Fibroblast of skin of back (primary cell): Measurements from ENCODE around the gene RNF43. TPM values are rescaled to one million over a fixed set of nuclear protein-coding genes. Genes with fewer than 3 reads are reported as not detected.

Source experiments
- DNase-seq: peaks from one replicate; pipeline ENCODE4 v3.0.0-alpha.2; 2013
- polyA plus RNA-seq, 2 experiments: library from polyadenylated mRNA; unstranded; fragments of 120-200 nt; gene quantifications; one replicate each; pipeline ENCODE4 v1.2.1, GENCODE V29; 2013; ENCODE audit not compliant: insufficient read length in 2 of 2

The RNF43 gene
- polyA plus RNA-seq (2013, experiment 1 of 2; ENCODE audit: insufficient read length) = 0.05 TPM
- polyA plus RNA-seq (2013, experiment 2 of 2; ENCODE audit: insufficient read length) = not detected

DNA sequence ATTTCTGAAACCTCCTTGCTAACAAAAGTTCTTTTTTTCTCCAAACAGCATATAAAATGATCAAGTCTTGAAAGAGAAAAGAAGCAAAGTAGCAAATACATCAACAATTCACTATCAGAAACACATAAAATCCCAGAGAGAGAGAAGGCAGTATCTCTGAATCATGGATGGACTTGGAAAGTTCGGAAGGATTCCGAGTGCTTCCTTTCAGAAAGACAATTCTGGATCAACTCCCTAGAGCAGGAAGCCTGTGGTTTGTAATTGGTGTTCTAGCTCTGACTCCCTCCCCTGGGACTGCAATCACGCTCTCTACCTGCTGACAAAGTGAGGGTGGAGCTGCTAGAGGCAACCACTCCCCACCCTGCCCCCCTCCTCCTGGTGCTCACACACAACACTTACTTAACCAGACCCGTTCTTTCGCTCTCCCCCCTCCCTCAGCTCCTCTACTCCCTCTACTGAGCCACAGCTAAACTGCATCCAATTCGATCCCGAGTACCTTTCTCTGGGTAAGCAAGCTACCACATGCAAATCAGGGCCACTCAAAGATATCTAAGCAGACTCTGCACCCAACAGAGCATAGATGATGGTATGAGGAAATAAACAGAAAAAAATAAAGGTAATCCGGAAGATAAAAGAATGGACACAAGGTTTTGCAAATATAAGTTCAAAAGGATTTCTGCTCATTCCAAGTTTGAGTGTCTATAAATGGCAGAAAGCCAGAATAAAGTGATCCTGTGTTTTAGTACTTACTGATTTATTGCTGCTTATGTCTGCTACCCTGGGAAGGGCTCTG, at the start of gene RNF43:
RNF43 (minus strand) TSS at position 235 of the 793 bp plus-strand sequence. CDS start 1,957 bp downstream, outside the sequence.
- peak; percentile 79 for DNase-seq

GRCh38 chr17:58455491-58455890, 38.2 kb upstream of the RNF43 start:
- no peak for DNase-seq

DNA sequence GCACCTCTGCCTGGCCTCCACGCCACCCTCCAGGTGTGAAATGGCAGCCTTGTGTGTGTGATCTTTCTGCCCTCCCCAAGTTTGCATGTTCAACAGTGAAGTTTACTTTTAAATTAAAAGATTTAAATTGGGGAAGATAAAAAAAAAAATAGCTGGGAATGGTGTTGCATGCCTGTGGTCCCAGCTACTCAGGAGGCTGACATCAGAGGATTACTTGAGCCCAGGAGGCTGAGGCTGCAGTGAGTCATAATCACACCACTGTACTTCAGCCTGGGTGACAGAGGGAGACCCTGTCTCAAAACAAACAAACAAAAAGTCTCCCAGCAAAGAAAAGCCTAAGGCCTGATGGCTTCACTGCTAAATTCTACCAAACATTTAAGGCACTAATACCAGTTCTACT, 35.4 kb upstream of the RNF43 start:
- peak; percentile 27 for DNase-seq

GRCh38 chr17:58447039-58447975, 30.0 kb upstream of the RNF43 start:
- peak; percentile 74 for DNase-seq

DNA sequence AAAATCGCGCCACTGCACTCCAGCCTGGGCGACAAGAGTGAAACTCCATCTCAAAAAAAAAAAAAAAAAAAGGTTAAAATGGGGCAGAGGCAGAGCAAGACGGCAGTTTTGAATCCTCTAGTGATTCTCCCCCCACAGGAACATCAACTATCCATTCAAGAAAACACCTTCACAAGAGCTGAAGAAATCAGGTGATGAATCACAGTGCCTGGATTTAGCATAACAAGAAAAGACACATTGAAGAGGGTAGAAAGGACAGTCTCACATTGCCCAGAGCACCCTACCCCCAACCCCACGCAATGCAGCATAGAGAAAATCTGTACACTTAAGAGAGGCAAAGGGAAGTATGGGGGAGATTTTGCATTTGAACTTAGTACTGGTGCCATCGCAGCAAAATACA, 28.8 kb upstream of the RNF43 start:
- DNase-seq = no peak

GRCh38 chr17:58436805-58437239, 19.5 kb upstream of the RNF43 start:
- DNase-seq = no peak

DNA sequence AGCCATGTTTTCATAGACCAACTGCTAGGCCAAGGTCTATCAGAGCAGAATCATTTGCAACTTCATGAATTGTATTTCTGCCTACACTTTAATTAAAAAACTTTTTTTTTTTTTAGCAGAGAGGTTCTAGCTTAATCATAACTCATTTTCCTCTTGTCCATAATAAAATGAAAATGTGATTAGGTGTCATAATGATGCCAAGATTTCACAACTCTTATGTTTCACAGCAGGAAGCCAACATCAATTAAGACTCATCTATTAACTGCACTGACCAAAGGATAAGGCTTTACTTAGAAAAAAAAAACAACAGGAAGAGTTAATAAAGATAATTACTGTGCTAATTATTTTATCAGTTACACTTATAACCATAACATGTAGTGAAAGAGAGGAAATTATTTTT, 18.9 kb upstream of the RNF43 start:
- DNase-seq = no peak

GRCh38 chr17:58432806-58433573, 15.7 kb upstream of the RNF43 start:
- DNase-seq = no peak

- no peak for DNase-seq
These were observed 10.5 kb upstream of the RNF43 start for GRCh38 chr17:58427807-58428206.

DNA sequence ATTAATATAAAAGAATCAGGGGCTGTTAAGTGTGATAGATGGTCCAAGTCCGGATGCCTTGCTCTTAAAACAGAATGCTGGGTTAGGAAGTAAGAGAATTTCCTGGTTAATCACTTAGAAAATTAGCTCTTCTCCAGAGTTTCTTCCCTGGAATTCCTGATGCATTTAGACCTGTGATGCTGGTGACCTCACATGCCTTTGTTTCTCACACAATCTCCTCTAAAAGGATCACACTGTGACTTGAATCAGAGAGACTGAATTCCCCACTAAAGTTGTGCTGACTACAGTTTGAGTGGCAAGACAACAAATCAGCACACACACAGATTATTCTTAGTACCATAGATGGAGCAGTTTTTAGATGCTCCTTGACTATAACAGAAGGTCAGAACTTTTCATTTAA, 4.4 kb upstream of the RNF43 start:
- DNase-seq = no peak

GRCh38 chr17:58420827-58421226, 3.5 kb upstream of the RNF43 start:
- no peak for DNase-seq

- no peak for DNase-seq
These were observed 416 bp downstream of the RNF43 start for GRCh38 chr17:58416937-58417299.

- no peak for DNase-seq
These were observed 938 bp downstream of the RNF43 start for GRCh38 chr17:58416396-58416795.

- no peak for DNase-seq
These were observed 1.8 kb downstream of the RNF43 start for GRCh38 chr17:58415371-58416055.

- DNase-seq = no peak
These were observed 2.7 kb downstream of the RNF43 start for GRCh38 chr17:58414596-58414997.

- DNase-seq = no peak
These were observed 3.6 kb downstream of the RNF43 start for GRCh38 chr17:58413684-58414083.

DNA sequence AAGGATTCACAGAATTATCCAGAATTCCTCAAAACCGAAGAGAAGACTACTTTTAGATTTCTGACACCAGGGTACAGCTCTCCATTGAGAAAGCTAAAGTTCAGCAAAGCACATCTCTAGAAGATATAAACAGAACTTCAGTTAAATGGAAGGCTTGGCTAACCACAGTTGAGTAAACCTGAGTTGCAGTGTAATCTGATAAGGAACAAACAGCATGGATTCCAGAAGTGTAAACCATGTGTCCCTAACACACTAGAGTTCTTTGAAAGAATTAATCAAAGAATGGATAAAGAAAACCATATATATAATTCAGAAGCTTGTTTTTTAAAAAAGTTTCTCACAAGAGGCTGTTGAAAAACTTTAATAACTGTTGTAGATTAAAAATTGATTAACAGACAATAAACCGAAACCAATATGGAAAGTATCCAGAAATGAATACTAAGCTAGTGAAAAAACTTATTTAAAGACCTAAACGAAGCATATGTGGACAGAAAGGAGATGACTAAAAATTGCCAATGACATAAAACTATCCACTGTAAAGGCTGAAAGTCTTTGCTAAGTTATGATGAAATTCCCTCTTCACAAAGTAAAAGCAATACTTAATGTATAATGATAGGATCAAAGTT, 4.3 kb downstream of the RNF43 start:
- no peak for DNase-seq

- DNase-seq = no peak
These were observed 5.2 kb downstream of the RNF43 start for GRCh38 chr17:58412064-58412703.

GRCh38 chr17:58411408-58411894, 5.9 kb downstream of the RNF43 start:
- no peak for DNase-seq

DNA sequence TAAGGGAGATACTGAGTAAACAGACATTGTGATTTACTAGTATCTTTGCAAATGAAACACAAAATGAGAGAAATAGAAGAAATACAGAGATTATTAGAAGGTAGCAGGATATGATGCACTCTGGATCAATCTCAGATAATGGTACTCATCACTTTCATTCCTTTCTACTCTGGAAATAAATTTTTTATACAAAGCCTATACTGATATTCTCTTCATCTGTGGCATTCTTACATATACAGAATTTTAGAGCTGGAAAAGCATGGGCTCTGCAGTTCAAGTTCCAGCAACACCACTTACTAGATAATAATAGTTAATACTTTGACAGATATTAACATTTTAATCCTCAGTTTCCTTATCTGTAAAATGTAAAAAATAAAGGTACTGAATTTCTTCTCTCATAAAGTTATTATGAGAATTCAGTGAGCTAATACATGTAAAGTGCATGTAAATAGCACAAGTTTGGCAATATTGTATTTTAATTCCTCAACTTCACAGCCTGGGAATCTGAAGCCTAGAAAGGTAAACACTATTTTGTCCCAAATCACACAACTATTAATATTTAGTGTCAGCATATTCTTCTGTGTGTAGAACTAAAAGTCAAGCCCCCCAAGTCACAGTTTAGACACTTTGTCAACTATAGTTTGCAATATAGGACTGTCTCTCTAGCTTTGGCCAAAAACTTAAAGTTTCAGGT, 6.5 kb downstream of the RNF43 start:
- DNase-seq = no peak
